Left lobe of liver (tissue), 2 donors: ENCODE data around the gene STX17. TPM values are rescaled to one million over a fixed set of nuclear protein-coding genes. Genes with fewer than 3 reads are reported as not detected.

ENCODE experiments used
- ATAC-seq: fragments of 200-7000 bp; cut with Tn5 transposase; one replicate; pipeline ENCODE4 v1.9.1; 2020; ENCODE audit warnings: mild to moderate bottlenecking, moderate library complexity
- DNase-seq: peaks from one replicate; pipeline ENCODE4 v3.0.0-alpha.2; 2020; ENCODE audit warnings: low spot score
- total RNA-seq: library from RNA; stranded (reverse); gene quantifications from one replicate; pipeline ENCODE4 v1.2.1, GENCODE V29; 2021
- donor health status: DM: no; HTN: no; CAD: no; lungs with moderate emphysema.
- donor health status: DM: no; HTN: yes; CAD: no.

Gene STX17
- total RNA-seq, 1 donor from 2014 or later: 25.8 TPM

DNA sequence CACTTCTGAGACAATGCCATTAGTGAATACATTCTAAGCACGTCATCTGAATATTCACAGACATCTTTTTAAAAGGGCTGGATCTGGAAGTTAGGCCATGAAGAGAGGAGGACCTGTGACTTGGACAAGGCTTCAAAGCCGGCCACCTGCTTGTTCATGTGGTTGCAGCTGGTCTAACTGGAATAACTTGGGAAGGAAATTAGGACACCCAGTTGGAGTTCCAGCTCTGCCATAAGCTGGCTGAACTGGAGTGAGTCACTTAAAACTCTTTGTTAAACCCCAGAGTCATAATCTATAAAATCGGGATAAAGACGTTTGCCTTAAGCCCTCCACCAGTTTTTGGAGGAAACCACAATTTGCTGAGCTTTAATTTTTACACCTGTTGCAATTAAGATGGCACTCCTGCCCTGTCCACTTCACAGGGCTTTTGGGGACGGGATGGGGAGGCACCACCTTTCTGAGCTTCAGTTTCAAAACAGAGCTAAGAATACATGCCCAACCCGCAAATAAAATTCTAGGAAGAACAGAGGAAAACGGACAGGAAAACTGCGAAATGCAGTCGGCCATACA, 536 bp upstream of the STX17 start:
- ATAC-seq (peak; percentile 7), DNase-seq (no peak)

DNA sequence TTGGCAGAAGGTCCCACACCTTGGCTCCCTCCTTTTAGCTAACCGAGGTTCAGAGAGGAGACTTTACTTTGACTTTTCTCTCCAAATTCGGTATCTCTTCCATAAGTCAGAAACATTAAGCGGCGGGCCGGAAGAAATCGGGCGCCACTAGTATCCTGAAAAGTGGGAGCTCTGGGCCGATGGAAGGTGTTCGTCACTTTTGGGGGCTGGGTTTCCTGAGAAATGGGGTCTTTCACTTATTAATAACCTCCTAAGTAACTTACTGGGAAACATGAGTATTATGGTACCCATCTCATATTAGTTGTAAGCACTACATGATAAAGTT, 716 bp downstream of the STX17 start:
- DNase-seq (no peak), ATAC-seq (no peak)

DNA sequence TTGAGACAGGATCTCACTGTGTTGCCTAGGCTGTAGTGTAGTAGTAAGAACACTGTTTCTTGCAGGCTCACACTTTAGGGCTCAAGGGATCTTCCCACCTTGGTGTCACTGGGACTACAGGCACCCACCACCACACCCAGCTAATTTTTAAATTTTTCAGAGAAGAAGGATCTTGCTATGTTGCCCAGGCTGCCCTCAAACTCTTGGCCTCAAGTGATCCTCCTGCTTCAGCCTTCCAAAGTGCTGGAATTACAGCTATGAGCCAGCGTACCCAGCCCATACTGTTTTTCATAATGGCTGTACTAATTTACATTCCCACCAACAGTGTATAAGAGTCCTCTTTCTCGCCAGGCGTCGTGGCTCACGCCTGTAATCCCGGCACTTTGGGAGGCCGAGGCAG, 5.1 kb downstream of the STX17 start:
- no peak for ATAC-seq

DNA sequence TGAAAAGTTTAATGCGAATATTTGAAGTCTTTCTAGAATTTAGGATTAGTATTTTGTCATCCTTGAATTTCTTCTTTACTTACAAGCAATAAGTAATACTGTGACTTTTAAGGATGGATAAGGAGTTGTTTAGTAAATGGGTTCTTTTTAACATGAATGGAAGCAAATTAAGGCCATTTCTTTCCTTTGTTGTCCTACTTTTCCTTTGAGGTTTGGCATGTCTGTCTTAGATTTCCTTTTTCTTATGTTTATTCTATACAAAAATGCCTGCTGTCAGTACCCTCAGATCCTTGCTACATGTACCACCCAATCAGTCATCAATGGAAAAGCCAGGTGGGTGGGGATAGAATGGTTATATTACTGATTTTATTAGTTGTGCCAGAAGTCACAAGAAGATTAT, 10.2 kb downstream of the STX17 start:
- DNase-seq (no peak), ATAC-seq (no peak)

More for the DNA sequence above, 5.1 kb downstream of the STX17 start:
- no peak for DNase-seq

DNA sequence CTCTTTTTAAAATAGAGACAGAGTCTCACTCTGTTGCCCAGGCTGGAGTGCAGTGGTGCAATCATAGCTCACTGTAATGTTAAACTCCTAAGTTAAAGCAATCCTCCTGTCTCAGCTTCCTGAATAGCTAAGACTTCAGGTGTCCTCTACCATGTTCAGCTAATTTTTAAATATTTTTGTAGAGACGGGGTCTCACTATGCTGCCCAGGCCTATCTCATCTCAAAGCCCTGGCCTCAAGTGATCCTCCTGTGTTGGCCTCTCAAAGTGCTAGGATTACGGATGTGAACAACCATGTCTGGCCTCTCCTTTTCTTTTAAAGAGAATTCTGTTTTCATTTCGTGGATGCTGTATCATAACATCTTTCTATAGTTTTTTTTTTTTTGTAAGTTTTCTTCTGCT, 11.7 kb downstream of the STX17 start:
- DNase-seq: no peak
- no peak for ATAC-seq

DNA sequence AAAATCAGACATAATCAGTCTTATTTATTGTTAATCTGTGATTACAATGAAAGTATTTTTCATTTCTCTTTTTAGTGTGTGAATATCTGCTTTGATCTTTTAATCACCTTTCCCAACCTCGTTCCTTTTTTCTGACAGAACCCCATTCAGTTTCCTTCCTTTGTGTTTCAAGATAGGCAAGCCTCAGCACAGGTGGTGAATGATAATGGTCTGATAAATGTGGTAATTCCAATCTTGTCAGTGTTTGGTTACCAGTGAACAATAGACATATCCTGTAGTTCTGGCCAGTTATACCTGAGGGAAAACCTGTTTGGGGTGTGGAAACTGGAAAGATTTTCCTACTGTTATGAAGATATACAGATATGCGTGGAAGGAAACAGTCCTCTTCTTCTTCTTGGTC, 13.5 kb downstream of the STX17 start:
- ATAC-seq: no peak
- DNase-seq: no peak

DNA sequence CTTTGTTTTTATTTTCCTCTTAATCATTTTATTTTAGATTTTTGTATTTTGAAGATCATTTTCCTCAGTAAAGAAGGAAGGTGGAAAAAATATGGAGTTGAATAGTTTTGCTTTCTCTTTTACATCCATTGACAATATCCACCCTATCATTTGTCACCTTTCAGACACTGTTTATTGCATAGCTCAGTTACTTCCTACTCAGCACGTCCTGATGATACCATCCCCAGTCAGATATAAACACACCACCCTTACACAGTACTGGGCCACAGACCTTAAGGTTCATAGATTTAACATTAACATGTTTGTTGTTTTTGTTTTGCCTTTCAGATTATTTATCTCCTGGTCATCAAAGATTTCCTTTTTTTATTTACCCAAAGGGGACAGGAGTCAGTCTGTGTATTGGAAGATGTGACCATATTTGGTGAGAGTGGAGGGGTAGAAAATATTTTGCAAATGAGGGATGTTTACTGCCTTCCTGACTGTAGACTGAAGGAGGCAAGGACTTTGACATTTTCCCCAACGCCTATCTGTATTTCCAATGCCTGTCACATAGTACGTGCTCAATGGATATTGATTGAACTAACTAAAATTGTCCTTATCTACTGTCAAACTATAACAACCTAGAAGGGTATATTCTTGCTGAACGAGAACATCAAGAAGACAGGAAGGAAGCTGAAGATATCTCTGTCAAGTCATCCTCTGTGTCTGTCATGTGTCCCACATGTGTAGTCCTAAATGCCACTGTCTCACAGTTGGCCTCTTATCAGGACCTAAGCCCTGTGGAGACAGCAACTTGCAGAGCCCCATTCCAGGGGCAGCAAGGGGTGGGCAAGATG, 15.6 kb downstream of the STX17 start:
- no peak for DNase-seq
- ATAC-seq: no peak

DNA sequence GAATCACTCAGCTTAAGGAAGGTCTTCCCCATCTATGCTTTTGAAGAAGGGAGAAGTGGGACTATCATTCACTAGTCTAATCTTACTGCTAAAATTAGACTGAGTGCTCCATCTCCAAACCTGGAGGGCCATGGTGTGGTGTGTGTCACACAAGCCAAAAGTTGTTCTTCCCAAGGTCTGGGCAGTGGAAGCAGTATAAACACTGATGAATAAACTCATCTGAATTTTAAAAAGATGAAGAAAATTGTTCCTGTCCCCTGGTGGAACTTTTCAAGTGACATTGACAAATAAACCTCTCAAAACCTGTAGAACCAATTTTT, 16.2 kb downstream of the STX17 start:
- ATAC-seq (no peak), DNase-seq (no peak)

DNA sequence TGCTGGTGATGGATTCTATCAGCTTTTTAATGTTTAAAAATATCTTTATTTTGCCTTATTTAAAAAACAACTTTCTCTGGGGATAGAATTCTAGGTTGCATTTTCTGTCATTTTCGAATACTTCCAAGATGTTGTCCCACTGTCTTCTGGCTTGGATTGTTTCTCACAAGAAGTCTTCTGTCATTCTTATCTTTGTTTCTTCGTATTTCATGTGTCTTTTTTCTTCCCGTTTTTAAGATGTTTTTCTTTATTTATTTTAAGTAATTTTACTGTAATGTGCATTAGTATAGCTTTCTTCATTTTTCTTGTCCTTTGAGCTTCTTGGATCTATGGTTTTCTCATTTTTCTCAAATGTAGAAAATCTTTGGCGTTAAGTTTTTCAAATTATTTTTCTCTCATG, 19.1 kb downstream of the STX17 start:
- DNase-seq: no peak
- ATAC-seq: no peak

DNA sequence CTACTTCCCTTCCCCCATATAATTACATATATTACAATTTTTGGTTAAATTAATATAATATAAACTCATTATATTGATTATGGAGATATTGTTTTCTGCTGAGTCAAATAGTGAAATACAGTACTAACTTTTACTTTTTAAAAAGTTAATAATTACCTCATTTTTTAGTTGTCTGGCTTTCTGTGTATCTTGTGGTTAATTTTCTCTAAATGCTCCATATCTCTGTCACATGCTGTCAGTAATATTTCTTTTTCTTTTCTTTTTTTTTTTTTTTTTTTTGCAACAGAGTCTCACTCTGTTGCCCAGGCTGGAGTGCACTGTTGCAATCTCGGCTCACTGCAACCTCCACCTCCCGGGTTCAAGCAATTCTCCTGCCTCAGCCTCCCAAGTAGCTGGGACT, 23.2 kb downstream of the STX17 start:
- ATAC-seq: peak; percentile 51
- no peak for DNase-seq

DNA sequence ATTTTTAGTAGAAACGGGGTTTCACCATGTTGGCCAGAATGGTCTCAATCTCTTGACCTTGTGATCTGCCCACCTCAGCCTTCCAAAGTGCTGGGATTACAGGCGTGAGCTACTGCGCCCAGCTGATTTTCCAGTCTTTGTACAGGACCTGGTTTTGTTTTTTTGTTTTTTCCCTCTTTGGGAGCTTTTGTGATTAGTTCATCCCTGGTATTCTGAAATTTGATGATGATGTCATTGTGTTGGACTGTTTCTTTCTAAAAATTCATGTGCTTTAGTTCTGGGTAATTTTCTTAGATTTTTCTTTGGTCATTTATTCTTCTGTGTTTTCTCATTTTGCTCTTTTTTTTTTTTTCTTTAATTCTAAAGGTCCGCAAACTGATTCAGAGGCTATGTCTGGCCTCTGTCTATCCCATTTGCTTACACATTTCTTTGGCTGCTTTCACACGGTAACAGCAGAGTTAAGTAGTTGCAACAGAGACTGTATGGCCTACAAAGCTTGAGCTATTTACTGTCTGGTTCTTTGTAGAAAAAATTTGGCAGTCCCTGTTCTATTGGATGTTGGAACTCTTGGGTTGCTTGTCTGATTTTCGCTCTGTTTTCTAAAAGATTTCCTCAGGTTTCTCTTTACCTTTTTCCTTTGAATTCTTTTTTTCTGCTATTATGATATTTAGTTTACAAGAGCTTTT, 24.8 kb downstream of the STX17 start:
- ATAC-seq (peak; percentile 88), DNase-seq (no peak)

DNA sequence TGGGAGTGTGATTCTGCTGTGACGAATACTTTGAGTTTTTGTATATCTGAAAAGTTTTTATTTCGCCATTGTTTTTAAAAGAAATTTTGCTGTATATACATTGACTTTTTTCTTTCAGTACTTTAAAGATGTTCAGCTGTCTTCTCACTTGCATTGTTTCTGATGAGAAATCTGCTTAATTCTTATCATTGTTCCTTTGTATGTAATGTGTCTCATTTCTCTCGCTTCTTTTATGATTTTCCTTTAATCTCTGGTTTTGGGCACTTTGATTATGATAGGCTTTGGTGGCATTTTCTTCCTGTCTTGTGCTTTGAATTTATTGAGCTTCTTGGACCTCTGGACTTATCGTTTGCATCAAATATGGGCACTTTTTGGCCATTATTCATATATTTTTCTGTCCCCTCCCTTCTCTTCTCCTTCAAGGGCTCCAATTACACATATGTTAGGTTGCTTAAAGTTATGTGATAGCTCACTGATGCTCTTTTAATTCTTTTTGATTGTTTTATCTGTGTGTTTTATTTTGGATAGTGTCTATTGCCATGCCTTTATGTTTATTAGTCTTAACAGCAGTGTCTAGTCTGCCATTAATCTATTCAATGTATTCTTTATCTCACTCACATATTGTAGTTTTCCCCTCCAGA, 30.6 kb downstream of the STX17 start:
- ATAC-seq (no peak), DNase-seq (no peak)

DNA sequence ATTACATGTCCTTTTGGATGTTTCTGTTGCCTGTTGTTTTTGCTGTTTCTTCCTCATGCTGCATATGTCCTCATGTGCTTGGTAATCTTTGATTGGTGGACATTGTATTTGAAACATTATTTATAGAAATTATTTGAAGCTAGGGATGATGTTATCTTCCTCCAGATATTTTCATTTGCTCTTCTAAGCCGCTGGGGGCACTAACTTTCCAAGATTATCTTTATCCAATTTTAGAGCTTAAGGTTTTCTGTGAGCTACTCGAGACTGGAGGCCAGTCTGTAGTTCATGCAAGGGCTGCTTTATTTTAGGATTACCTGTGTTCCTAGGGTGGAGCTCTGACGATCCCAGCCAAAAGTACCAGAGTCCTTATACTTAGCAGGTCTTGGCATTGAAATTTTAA, 40.9 kb downstream of the STX17 start:
- DNase-seq: no peak

DNA sequence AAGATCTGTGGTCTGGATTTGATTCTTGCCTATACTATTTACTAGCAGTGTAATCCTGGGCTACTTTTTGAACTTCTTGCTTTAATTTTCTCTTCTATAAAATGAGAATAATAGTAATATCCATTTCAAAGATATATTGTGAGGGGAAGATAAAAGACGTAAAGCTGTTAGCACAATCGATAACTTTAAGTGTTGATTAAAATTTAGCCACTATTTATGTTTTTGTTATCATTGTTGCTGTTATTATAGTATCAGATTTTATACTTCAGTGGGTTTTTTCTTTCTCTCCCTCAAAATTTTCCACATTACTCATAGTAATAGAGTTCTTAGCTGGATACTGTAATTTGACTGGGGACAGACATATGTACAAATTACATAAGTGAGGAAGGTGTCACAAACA, 42.0 kb downstream of the STX17 start:
- DNase-seq (no peak), ATAC-seq (no peak)

More for the DNA sequence above, 40.9 kb downstream of the STX17 start:
- ATAC-seq: no peak

DNA sequence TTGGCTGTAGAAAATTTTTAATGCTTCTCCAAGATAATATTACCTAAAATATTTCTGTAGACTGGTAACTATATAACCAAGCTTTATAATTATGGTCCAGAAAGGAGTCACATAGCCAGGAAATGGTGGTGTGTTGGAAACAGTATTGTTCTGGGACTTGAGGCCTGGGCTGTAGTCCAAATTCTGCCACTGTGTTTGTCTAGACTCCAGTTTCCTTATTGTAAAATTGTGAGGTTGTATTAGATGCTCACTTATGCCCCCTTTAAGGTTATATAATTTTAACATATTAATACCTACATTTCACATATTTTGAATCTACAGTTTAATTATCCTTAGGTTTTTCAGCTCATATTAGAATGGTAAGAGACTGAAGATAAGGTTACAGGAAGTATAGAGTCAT, 42.4 kb downstream of the STX17 start:
- DNase-seq (no peak), ATAC-seq (peak; percentile 30)

DNA sequence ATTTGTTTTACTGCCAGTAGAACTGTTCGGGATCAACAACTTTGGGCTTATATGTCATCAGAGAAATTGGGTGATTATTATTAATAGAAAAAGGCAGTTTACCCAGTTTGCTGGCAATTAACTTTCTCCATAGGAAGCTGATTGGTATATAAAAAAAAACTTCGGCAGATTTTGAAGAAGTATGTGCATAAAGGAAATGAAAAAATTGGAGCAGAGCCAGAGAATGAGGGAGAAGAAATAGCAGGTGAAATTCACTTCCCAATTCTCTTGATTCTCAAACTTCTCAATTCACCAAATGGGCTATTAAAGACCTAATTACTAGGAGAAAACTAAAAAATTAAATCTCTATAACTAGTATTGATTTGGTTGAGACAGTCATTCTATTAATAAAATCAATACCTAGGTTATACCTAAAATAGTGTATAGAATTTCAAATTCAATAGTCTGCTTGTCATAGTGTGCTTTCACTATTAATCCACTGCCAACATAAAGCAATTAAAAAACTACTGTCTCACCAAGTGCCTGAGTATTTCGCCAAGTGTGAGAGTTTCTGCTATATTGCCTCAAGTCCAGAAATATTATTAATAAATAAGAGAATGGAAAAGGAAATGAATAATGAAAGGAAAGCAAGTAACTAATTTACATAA, 47.5 kb downstream of the STX17 start:
- DNase-seq (no peak), ATAC-seq (no peak)

DNA sequence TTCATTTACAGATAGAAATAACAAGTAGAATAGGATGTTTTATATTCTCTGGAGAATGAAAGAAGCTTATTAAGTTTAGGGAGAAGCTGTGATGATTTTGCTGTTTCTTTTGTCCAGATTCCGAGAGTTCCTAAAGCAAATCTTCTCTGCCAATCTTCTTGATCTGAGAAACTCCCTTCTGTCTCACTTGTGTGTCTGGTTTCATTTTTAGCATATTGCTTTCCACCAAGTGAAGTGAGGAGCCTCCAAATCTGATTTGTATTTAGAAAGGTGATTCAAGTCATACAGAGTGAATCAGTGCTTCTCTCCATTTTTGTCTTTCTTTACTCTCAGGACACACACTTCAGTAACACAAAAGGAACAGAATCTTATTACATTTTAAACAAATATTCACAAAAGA, 48.4 kb downstream of the STX17 start:
- DNase-seq: no peak
- no peak for ATAC-seq

DNA sequence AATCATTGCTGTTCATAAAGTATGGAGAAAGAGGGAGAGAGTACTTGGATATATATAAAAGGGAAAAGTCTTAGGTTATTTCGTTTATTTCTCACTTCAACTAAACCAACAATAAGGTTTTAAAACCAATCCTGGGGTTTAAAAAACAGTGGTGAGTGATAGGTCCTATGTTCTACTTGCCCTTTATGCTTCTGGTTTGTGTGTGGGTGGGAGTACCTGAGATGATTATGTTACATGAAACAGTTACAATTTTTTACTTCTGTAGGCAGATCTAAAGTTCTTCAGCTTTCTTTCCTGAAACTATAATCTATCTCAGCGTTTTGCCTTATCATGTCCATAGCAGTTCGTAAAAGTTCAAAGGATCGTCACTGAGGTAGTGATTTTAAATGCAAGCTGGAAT, 49.2 kb downstream of the STX17 start:
- ATAC-seq (no peak), DNase-seq (no peak)

DNA sequence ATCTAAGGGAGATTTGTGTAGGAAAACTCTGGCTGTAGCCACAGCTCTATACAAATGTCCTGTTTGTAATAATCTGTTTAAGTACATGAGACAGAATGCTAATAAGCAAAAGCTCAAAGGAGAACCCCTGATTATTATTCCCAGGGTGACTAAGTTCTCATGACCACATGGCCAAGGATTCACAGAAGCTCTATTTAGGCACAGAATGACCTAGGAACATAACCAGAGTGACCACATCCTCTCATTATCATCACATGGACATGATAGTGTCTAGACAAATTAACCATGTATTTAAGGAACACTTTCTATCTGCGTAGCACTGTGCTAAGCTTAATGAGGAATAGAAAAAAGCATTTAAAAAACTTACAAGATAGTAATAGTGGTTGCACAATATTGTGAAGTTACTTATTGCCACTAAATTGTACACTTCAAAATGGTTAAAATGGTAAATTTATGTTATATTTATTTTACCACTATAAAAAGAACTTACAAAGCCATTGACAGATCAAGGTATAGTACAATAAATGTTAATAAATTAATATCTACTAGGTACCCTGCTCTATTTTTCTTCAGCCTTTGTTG, 56.3 kb downstream of the STX17 start:
- no peak for DNase-seq
- ATAC-seq: no peak

DNA sequence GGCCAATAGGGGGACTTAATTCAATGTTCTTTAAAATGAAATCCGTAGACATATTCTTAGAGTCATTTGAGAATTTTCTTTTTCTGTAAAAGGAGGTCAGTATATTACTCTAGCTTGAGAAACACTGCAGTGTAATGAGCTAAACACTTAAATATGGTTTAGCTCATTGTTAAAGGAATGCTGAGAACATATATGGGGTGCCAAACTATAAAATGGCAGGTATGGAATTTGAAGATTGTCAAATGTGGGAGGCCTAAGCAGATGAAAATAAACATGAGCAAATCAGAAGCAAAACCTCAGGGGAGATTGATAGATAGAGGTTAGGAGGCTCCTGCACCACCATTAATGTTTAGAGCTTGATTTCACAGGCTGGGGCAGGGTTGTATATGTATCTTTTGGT, 57.9 kb downstream of the STX17 start:
- ATAC-seq: no peak
- DNase-seq: no peak

DNA sequence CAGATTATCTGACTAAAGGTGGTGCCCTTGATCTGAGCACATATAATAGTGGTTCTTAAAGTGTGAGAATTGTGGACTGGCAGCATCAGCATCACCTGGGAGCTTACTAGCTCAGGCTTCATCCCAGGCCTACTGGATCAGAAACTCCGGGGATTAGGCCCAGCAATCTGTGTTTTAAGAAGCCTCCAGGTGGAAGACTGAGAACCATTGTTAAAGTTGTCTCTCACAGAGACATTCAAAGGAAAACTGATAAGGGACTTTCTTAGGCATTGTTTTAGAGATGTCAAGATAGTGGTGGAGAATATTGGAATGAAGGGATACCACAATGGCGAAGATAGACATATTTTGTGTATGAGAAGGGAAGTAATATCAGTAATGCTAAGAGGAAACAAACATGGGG, 59.5 kb downstream of the STX17 start:
- no peak for ATAC-seq
- no peak for DNase-seq
